Colonic mucosa (tissue), 4 donors: ENCODE results near the gene PTPN20. TPM values are rescaled to one million over a fixed set of nuclear protein-coding genes. Genes with fewer than 3 reads are reported as not detected.

Experiments used
- DNase-seq: peaks from one replicate; pipeline ENCODE4 v3.0.0-alpha.2; 2020
- H3K27ac ChIP-seq: fragments of 200-600 bp; one replicate; pipeline ENCODE4 v1.8.0; 2021
- H3K27me3 ChIP-seq: fragments of 200-600 bp; one replicate; pipeline ENCODE4 v1.8.0; 2021
- H3K36me3 ChIP-seq: fragments of 200-600 bp; one replicate; pipeline ENCODE4 v1.8.0; 2021
- H3K4me1 ChIP-seq: fragments of 200-600 bp; one replicate; pipeline ENCODE4 v1.8.0; 2021; ENCODE audit warnings: mild to moderate bottlenecking
- H3K4me3 ChIP-seq: fragments of 200-600 bp; one replicate; pipeline ENCODE4 v1.8.0; 2021
- H3K9ac ChIP-seq, 2 donors: one replicate each; pipeline ENCODE4 v1.7.0; 2013; ENCODE audit warnings: control low read depth in 2 of 2, low read depth in 2 of 2, low read length in 2 of 2
- H3K9me3 ChIP-seq: fragments of 200-600 bp; one replicate; pipeline ENCODE4 v1.8.0; 2021
- intact Hi-C: fragments of 100-400 bp; cut with DNase I; formaldehyde crosslinking; loops from one replicate; pipeline ENCODE4 v1.14.1; 2022
- total RNA-seq, 2 donors: library from RNA; stranded (reverse); fragmentation: NEBNext Ultra II Directional in 1 of 2; extraction: Animal tissue kit (Norgen Biotek cat#: 25700) in 1 of 2; gene quantifications; one replicate each; pipeline ENCODE4 v1.2.1, GENCODE V29; 2021
- TF ChIP-seq, protein P1 (sequence below): fragments of 200-600 bp; IDR thresholded peaks from one replicate; pipeline ENCODE4 v1.8.0; 2022; ENCODE audit warnings: antibody characterized with exemption, mild to moderate bottlenecking
- donor health status: healthy.
- donor health status: DM: no; HTN: no; CAD: no.
- donor health status: DM: no; HTN: no; CAD: no.

The PTPN20 gene
- total RNA-seq, 2 donors from 2014 or later, result 2.7 to 4.9 TPM

GRCh38 chr10:47033081-47033480 lies 121.9 kb downstream of the PTPN20 start:
- intact Hi-C loops, result no loop called here
- DNase-seq, result no peak
- H3K27ac ChIP-seq, result no peak overlapping the region
- H3K4me1 ChIP-seq, result no peaks in the 10 kb centered on the region
- no peak overlapping the region for H3K4me3 ChIP-seq
- no peaks in the 10 kb centered on the region for H3K27me3 ChIP-seq
- no peaks in the 10 kb centered on the region for H3K9me3 ChIP-seq
- H3K36me3 ChIP-seq, result no peaks in the 10 kb centered on the region
- no peak overlapping the region for H3K9ac ChIP-seq
- TF ChIP-seq, protein P1, sequence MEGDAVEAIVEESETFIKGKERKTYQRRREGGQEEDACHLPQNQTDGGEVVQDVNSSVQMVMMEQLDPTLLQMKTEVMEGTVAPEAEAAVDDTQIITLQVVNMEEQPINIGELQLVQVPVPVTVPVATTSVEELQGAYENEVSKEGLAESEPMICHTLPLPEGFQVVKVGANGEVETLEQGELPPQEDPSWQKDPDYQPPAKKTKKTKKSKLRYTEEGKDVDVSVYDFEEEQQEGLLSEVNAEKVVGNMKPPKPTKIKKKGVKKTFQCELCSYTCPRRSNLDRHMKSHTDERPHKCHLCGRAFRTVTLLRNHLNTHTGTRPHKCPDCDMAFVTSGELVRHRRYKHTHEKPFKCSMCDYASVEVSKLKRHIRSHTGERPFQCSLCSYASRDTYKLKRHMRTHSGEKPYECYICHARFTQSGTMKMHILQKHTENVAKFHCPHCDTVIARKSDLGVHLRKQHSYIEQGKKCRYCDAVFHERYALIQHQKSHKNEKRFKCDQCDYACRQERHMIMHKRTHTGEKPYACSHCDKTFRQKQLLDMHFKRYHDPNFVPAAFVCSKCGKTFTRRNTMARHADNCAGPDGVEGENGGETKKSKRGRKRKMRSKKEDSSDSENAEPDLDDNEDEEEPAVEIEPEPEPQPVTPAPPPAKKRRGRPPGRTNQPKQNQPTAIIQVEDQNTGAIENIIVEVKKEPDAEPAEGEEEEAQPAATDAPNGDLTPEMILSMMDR, result no peak

- TF ChIP-seq, protein P1, result no peak
- no peak overlapping the region for H3K9ac ChIP-seq
- H3K4me1 ChIP-seq, result no peaks in the 10 kb centered on the region
- no peaks in the 10 kb centered on the region for H3K9me3 ChIP-seq
- no peak overlapping the region for H3K27ac ChIP-seq
- intact Hi-C loops, result no loop called here
- H3K4me3 ChIP-seq, result no peak overlapping the region
- H3K27me3 ChIP-seq, result no peaks in the 10 kb centered on the region
- H3K36me3 ChIP-seq, result no peaks in the 10 kb centered on the region
- DNase-seq, result no peak
These were observed 122.5 kb downstream of the PTPN20 start for GRCh38 chr10:47033541-47034270.

- no peaks in the 10 kb centered on the region for H3K27me3 ChIP-seq
- H3K4me3 ChIP-seq, result no peak overlapping the region
- no peaks in the 10 kb centered on the region for H3K4me1 ChIP-seq
- intact Hi-C loops, result no loop called here
- no peaks in the 10 kb centered on the region for H3K9me3 ChIP-seq
- DNase-seq, result no peak
- H3K9ac ChIP-seq, result no peak overlapping the region
- H3K27ac ChIP-seq, result no peak overlapping the region
- TF ChIP-seq, protein P1, result no peak
- no peaks in the 10 kb centered on the region for H3K36me3 ChIP-seq
These were observed 123.3 kb downstream of the PTPN20 start for GRCh38 chr10:47034441-47035051.

DNA sequence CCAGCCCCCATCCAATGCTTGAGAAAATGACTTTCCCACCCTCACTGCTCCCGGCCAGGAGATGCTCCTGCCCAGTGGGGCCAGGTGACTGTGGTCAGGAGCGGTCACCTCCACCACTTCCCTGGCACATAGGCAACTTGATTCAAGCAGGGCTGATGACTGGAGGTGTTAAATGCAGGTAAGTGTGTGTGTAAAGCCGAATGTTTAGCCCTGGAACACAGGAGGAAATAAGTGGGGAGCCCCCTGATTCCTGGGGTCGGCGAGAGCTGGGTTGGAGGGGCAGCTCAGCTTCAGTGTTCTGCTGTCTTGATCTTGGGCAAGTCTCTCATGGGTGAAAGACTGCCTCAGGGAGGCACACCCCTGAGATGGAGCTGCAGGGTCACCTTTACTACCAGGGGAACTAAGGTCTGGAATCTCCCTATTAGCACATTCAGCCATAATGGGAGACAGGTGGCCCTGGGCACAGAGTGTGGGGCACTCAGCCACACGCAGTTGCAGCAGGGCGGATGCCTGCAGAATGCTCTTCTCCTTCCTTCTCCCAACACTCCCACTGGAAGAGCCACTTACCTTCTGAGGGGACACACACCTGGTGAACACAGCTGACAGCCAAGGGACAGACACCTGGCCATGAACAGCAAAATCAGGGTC lies 124.1 kb downstream of the PTPN20 start:
- no peak for DNase-seq
- Histone ChIP-seq H3K27me3 (no peaks in the 10 kb centered on the region), H3K27ac (no peak overlapping the region), H3K4me1 (no peaks in the 10 kb centered on the region), H3K9ac (no peak overlapping the region), H3K4me3 (no peak overlapping the region), H3K36me3 (no peaks in the 10 kb centered on the region), H3K9me3 (no peaks in the 10 kb centered on the region)
- intact Hi-C loops, result no loop called here
- TF ChIP-seq, protein P1, result no peak

GRCh38 chr10:47035819-47036337 lies 124.7 kb downstream of the PTPN20 start:
- H3K9ac ChIP-seq, result no peak overlapping the region
- H3K27me3 ChIP-seq, result no peaks in the 10 kb centered on the region
- TF ChIP-seq, protein P1, result no peak
- H3K27ac ChIP-seq, result no peak overlapping the region
- no peaks in the 10 kb centered on the region for H3K9me3 ChIP-seq
- H3K4me1 ChIP-seq, result no peaks in the 10 kb centered on the region
- intact Hi-C loops, result no loop called here
- no peak overlapping the region for H3K4me3 ChIP-seq
- no peak for DNase-seq
- no peaks in the 10 kb centered on the region for H3K36me3 ChIP-seq
